Measurements from ENCODE around the gene SEC14L1.
"Not testable (repeated sequence)": the region's sequence is repeated elsewhere in the genome, so short reads cannot be mapped to it uniquely, and the experiment has no call there.

The SEC14L1 gene

DNA sequence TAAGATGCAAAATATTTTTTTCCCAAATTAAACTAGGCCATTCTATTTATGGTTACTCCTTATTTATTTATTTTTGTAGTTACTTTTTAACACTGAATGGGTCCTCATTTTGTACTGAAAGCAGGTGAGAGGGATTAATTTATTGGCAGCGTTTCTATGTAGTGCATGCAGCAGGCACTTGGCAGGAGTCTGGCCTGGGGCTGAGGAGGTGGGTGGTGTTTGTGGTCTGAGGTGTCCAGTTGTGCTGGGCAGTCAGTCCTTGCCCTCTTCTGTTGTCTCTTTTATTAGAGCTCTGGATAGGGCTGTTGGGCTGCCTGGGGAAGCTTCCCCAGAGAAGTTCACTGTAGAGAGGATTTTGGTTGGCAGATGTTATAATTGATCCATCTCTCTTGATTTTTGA lies 12.7 kb downstream of the SEC14L1 start:
- H3K4me3 ChIP-seq (ENCODE audit: low read depth, low read length): no peak overlapping the region
- no peak for TF ChIP-seq CTCF (IDR thresholded peaks at IDR 0.05; ENCODE audit: low read depth, low read length, missing control alignments)
- DNase-seq (ENCODE audit: low read depth): no peak

DNA sequence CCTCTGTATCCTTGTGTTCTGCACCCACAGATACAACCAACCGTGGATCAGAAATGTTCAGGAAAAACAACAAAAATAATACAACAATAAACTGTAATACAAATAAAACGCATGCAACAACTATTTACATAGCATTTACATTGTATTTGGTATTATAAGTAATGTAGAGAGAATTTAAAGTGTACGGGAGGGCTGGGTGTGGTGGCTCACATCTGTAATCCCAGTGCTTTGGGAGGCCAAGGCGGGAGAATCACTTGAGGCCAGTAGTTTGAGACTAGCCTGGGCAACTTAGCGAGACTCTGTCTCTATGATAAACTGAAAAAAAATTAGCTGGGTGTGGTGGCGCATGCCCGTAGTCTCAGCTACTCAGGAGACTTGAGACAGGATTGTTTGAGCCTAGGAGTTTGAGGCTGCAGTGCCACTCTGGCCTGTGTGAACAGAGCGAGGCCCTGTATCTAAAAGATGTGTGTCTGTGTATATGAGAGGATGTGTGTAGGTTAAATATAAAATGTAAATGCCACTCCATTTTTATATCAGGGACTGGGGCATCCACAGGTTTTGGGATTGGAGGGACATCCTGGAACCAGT lies 13.3 kb downstream of the SEC14L1 start:
- TF ChIP-seq CTCF (IDR thresholded peaks at IDR 0.05; ENCODE audit: low read depth, low read length, missing control alignments): no peak
- H3K4me3 ChIP-seq (ENCODE audit: low read depth, low read length): no peak overlapping the region
- no peak for DNase-seq (ENCODE audit: low read depth)

DNA sequence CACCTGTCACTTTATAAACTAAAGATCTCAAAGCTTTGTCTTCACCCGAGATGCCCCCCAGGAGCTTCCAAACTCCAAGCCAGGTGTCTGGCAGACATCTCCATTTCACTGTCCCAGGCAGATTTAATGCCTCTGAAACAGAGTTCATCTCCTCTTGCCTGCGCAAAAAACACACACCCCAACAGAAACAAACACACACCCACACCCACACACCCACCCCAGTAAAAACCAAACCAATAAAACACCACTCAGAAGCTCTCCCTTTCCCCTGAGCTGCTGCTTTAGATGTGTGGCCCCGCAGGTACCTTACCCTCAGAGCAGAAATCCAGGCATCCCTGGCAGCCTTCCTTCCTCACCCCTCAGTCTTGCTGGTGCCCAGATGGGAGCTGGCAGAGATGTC lies 14.4 kb downstream of the SEC14L1 start:
- H3K4me3 ChIP-seq (ENCODE audit: low read depth, low read length): no peak overlapping the region
- no peak for DNase-seq (ENCODE audit: low read depth)
- no peak for TF ChIP-seq CTCF (IDR thresholded peaks at IDR 0.05; ENCODE audit: low read depth, low read length, missing control alignments)

DNA sequence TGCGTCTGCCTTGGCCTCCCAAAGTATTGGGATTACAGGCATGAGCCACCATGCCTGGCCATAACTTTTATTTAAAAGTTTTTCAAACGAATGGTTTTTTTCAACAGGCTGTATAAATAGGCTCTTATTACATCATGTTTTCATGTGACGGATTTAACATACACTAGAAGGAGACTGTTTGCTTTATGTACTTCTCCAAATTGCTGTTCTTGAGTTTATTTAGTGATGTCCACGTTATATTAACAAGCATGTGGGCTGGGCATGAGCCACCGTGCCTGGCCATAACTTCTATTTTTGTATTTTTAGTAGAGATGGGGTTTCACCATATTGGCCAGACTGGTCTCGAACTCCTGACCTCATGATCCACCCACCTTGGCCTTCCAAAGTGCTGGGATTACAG lies 17.0 kb downstream of the SEC14L1 start:
- DNase-seq (ENCODE audit: low read depth); H3K4me3 ChIP-seq (ENCODE audit: low read depth, low read length): not testable (repeated sequence)

DNA sequence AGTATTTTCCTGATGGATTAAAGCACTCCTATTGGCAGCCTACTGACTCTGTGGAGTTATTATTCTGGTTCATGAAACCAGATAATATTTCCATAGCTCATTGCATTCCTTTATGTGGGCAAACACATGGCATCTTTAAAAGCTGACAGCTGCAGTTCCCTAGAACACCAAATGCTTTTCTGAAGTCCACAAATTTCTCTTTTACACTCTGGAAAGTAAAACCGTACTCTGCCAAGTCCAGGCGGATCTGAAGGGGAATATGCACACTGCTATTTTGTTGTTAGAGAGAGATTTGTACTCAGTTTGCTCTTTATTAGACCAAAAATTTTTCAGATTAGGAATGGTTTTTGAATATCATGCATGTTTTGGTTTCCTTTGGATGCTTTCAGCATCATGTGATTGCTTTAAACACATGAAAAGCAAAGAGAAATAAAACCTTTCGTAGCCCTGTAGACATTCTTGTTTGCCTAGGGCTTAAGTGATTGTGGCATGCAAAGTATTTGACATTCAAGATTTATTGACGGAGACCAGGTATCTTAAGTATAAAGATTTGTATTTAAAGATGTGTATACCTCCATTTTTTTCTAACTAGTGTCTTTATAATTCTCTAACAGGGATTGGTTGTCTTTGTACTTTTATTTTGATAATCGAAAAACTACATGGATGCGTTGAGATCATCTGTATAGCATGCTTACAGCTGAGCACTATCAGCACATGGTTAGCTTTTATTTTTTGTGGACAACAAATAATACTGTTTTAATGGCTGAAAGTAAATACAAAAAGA lies 19.5 kb downstream of the SEC14L1 start:
- H3K4me3 ChIP-seq (ENCODE audit: low read depth, low read length): no peak overlapping the region
- DNase-seq (ENCODE audit: low read depth): no peak
- TF ChIP-seq CTCF (IDR thresholded peaks at IDR 0.05; ENCODE audit: low read depth, low read length, missing control alignments): no peak

- DNase-seq (ENCODE audit: low read depth): no peak
- TF ChIP-seq CTCF (IDR thresholded peaks at IDR 0.05; ENCODE audit: low read depth, low read length, missing control alignments): no peak
- no peak overlapping the region for H3K4me3 ChIP-seq (ENCODE audit: low read depth, low read length)
Observed at GRCh38 chr17:77160875-77161530, 20.2 kb downstream of the SEC14L1 start.

DNA sequence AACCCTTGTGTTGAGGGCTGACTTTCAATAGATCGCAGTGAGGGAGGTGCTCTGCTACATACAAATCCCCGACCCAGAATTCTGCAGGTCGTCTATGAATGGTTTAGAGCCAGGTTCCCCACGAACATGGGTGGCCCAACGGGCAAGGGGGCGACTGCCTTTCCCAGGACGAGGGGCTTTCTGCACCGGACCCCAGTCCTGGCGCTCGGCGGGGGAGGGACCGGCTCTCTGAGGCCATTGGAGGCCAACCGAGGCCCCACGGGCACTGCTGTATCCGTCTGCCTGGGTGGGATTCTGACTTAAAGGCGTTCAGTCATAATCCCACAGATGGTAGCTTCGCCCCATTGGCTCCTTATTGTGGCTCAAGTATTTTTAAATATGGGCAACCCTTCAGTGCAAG lies 21.2 kb downstream of the SEC14L1 start:
- no peak for TF ChIP-seq CTCF (IDR thresholded peaks at IDR 0.05; ENCODE audit: low read depth, low read length, missing control alignments)
- no peak for DNase-seq (ENCODE audit: low read depth)

More for the DNA sequence above, 21.2 kb downstream of the SEC14L1 start:
- H3K4me3 ChIP-seq (ENCODE audit: low read depth, low read length): no peak overlapping the region

Measured in GM12864 (cell line).